GM12878 (cell line): ENCODE results near the gene MBOAT2. TPM values are rescaled to one million over a fixed set of nuclear protein-coding genes. Genes with fewer than 3 reads are reported as not detected.
"Not testable (repeated sequence)": the region's sequence is repeated elsewhere in the genome, so short reads cannot be mapped to it uniquely, and the experiment has no call there.

Experiments
- ATAC-seq: fragments of 200-7000 bp; cut with Tn5 transposase; 3 replicates; pipeline ENCODE4 v1.9.1; 2020; ENCODE audit warnings: mild to moderate bottlenecking, moderate library complexity
- BruUV-seq: library from RNA; stranded (reverse); fragments of 400-500 nt; replicated peaks from 2 replicates; lab custom pipeline; 2021; lab: Mats Ljungman, UMichigan
- CTCF ChIA-PET: fragments of 300-600 bp; sonication (Branson Sonifier 250); formaldehyde crosslinking; extraction: SDS; loops from one replicate; lab custom pipeline; 2021; ENCODE audit warnings: inconsistent platforms; lab: Yijun Ruan, JAX
- POLR2A ChIA-PET: fragments of 350-600 bp; formaldehyde crosslinking; extraction: SDS; loops from one replicate; lab custom pipeline; 2021; ENCODE audit warnings: inconsistent platforms; lab: Charles Lee
- RAD21 ChIA-PET: fragments of 300-600 bp; sonication (Branson Sonifier 250); formaldehyde crosslinking; loops from one replicate; lab custom pipeline; 2023; ENCODE audit warnings: antibody characterized with exemption; ENCODE audit not compliant: unreplicated experiment; lab: Charles Lee
- SMC1A ChIA-PET: fragments of 300-600 bp; sonication (Branson Sonifier 250); formaldehyde crosslinking; loops from one replicate; lab custom pipeline; 2023; ENCODE audit not compliant: unreplicated experiment, uncharacterized antibody; lab: Charles Lee
- DNase-seq: peaks from one replicate; pipeline ENCODE4 v3.0.0-alpha.2; 2011; ENCODE audit warnings: low read depth, low spot score
- FAIRE-seq: peaks from 3 replicates; lab custom pipeline; 2011; peaks lifted over from hg19 to GRCh38; lab: Jason Lieb, UNC
- H2AFZ ChIP-seq: 2 replicates; pipeline ENCODE4 v1.6.0; 2011; ENCODE audit warnings: low read depth, low read length, control low read depth; ENCODE audit not compliant: control insufficient read depth
- H3K27ac ChIP-seq: 2 replicates; pipeline ENCODE4 v1.5.1; 2011; ENCODE audit warnings: control low read depth; ENCODE audit not compliant: control insufficient read depth, insufficient read depth
- H3K27me3 ChIP-seq, 2 experiments: replicated peaks in 1 of 2; 2 replicates each; pipeline versions ENCODE4 v1.6.0 to v1.6.1; 2011; ENCODE audit warnings: low read length in 1 of 2; ENCODE audit not compliant: control insufficient read depth in 2 of 2, insufficient read depth in 2 of 2
- H3K36me3 ChIP-seq, 2 experiments: 2 replicates each; pipeline ENCODE4 v1.5.1; 2011; ENCODE audit warnings: low read length in 1 of 2; ENCODE audit not compliant: control insufficient read depth in 2 of 2, insufficient read depth in 2 of 2
- H3K4me1 ChIP-seq: 2 replicates; pipeline ENCODE4 v1.6.1; 2011; ENCODE audit warnings: mild to moderate bottlenecking, low read length, moderate library complexity, mixed read lengths; ENCODE audit not compliant: control insufficient read depth, insufficient read depth
- H3K4me2 ChIP-seq: 2 replicates; pipeline ENCODE4 v1.6.0; 2011; ENCODE audit warnings: control low read depth; ENCODE audit not compliant: control insufficient read depth, insufficient read depth
- H3K4me3 ChIP-seq: fragments of 200-600 bp; sonication (generic); 2 replicates; pipeline ENCODE4 v1.5.1; 2016
- H3K79me2 ChIP-seq: 2 replicates; pipeline ENCODE4 v1.6.0; 2011; ENCODE audit warnings: low read length; ENCODE audit not compliant: control insufficient read depth, insufficient read depth
- H3K9ac ChIP-seq: 2 replicates; pipeline ENCODE4 v1.8.0; 2011; ENCODE audit warnings: low read length, control low read depth, mixed read lengths; ENCODE audit not compliant: control insufficient read depth, insufficient read depth
- H3K9me3 ChIP-seq: replicated peaks from 3 replicates; pipeline ENCODE4 v1.5.1; 2011; ENCODE audit warnings: mild to moderate bottlenecking, low read length; ENCODE audit not compliant: control insufficient read depth, insufficient read depth
- H4K20me1 ChIP-seq: 2 replicates; pipeline ENCODE4 v1.6.0; 2011; ENCODE audit not compliant: control insufficient read depth, insufficient read depth
- EGR1 ChIP-seq, 2 experiments: IDR thresholded peaks; 1 replicate in 1 of 2; 2 replicates in 1 of 2; pipeline ENCODE4 v1.6.1; 2011 to 2012; ENCODE audit warnings: low read depth in 2 of 2, low read length in 2 of 2, borderline replicate concordance in 1 of 2, mild to moderate bottlenecking in 1 of 2, moderate library complexity in 1 of 2
- GABPA ChIP-seq: IDR thresholded peaks from 2 replicates; pipeline ENCODE4 v1.6.1; 2014; ENCODE audit warnings: antibody characterized with exemption, low read depth, mild to moderate bottlenecking, inconsistent platforms
- IRF3 ChIP-seq: fragments of 450-650 bp; IDR thresholded peaks from 2 replicates; pipeline ENCODE4 v1.6.1; 2014; ENCODE audit warnings: mild to moderate bottlenecking
- MTA3 ChIP-seq: IDR thresholded peaks from 2 replicates; pipeline ENCODE4 v1.6.1; 2012; ENCODE audit warnings: low read length, inconsistent platforms, borderline replicate concordance
- RB1 ChIP-seq: fragments of 450-650 bp; formaldehyde crosslinking; IDR thresholded peaks from 2 replicates; pipeline ENCODE4 v1.6.1; 2017; ENCODE audit warnings: mild to moderate bottlenecking, borderline replicate concordance
- YY1 ChIP-seq: IDR thresholded peaks from 2 replicates; pipeline ENCODE4 v1.6.1; 2011; ENCODE audit warnings: low read depth, mild to moderate bottlenecking, low read length
- WGBS: methylation state at CpG from one replicate; pipeline ENCODE4 v1.1.6; 2016; ENCODE audit warnings: low lambda C conversion rate; ENCODE audit not compliant: insufficient replicate concordance, insufficient coverage; ENCODE audit errors: missing lambda C conversion rate; 5-methylcytosine and 5-hydroxymethylcytosine counted together
- in situ Hi-C: fragments of 300-500 bp; cut with MboI; formaldehyde crosslinking; loops from 9 replicates; pipeline ENCODE4 v1.14.3; 2018; ENCODE audit warnings: mixed read lengths
- intact Hi-C: fragments of 100-400 bp; cut with micrococcal nuclease; formaldehyde crosslinking; loops from one replicate; pipeline ENCODE4 v1.14.2; 2022; ENCODE audit not compliant: unreplicated experiment
- polyA plus RNA-seq, 11 experiments: library from polyadenylated mRNA; depleted of rRNA in 4 of 11; unstranded in 6 of 11; stranded (reverse) in 5 of 11; fragments of >200 nt; fragmentation: Nextera tagmentation in 4 of 11; fragmentation: Illumina TruSeq in 1 of 11; extraction: Ambion mirVana in 4 of 11; extraction: Trizol in 1 of 11; gene quantifications; 1 replicate in 1 of 11; 2 replicates in 10 of 11; pipeline versions ENCODE4 v1.2.1 to v1.2.3, GENCODE V29; 2011 to 2016; ENCODE audit warnings: inconsistent platforms in 2 of 11, missing spikeins in 2 of 11, low read depth in 1 of 11
- total RNA-seq, 4 experiments: library from RNA; depleted of rRNA in 3 of 4; stranded (reverse); fragments of >200 nt in 3 of 4; fragmentation: Illumina TruSeq in 1 of 4; extraction: Trizol in 1 of 4; gene quantifications; 2 replicates each; pipeline versions ENCODE4 v1.2.1 to v1.2.3, GENCODE V29; 2013 to 2021

Gene MBOAT2
- total and polyA plus RNA-seq, 10 of the 15 experiments (the other 5 are each of a cell fraction or from before 2014, with no cell fraction given), result 0.08 to 40.6 (median 1.8) TPM

GRCh38 chr2:8907764-8908288, 95.7 kb downstream of the MBOAT2 start:
- H3K4me3 ChIP-seq, result no peak overlapping the region
- ChIA-PET SMC1A (interaction anchor here (1.2 to 1.3 kb wide), 2 partner anchors 9 to 76 kb away, joined by 3 read pairs; no protein-coding TSS in a partner anchor), CTCF (interaction anchor here (1.4 kb wide), 1 partner anchor 35 kb away, joined by 3 read pairs; no protein-coding TSS in a partner anchor), RAD21 (no interaction called here), POLR2A (no interaction called here)
- FAIRE-seq (no peak), DNase-seq (no peak), ATAC-seq (no peak)
- H2AFZ ChIP-seq, result no peak overlapping the region
- no TSS peak for BruUV-seq
- intact Hi-C loops, result no loop called here
- H3K27ac ChIP-seq, result no peak overlapping the region
- TF ChIP-seq IRF3, result no peak
- no peak for TF ChIP-seq EGR1 (IDR thresholded peaks at IDR 0.05; ENCODE audit: borderline replicate concordance in 1 of 2, low read depth in 2 of 2, low read length in 2 of 2)
- no peak for TF ChIP-seq MTA3
- TF ChIP-seq RB1, result no peak
- no peak for TF ChIP-seq GABPA
- no peak for TF ChIP-seq YY1
- no peaks in the 10 kb centered on the region for H3K79me2 ChIP-seq
- no peaks in the 10 kb centered on the region for H4K20me1 ChIP-seq
- H3K4me2 ChIP-seq, result no peak overlapping the region
- in situ Hi-C loops, result no loop called here
- no peaks in the 10 kb centered on the region for H3K4me1 ChIP-seq
- H3K27me3 ChIP-seq, result no peaks in the 10 kb centered on the region
- H3K9ac ChIP-seq, result no peak overlapping the region
- H3K9me3 ChIP-seq, result peaks cover 8% of the 10 kb centered on the region
- no peaks in the 10 kb centered on the region; a peak in 1 of 4 replicates for H3K36me3 ChIP-seq
- WGBS, result 76% methylated on average over 3 of the region's 3 CpGs

- H3K36me3 ChIP-seq, FAIRE-seq, ATAC-seq, H3K9ac ChIP-seq, H3K79me2 ChIP-seq, H3K4me1 ChIP-seq, H3K27me3 ChIP-seq, CTCF ChIA-PET, RAD21 ChIA-PET, H3K4me3 ChIP-seq, H4K20me1 ChIP-seq, BruUV-seq, in situ Hi-C loops, H2AFZ ChIP-seq, intact Hi-C loops, H3K27ac ChIP-seq, H3K4me2 ChIP-seq, DNase-seq, POLR2A ChIA-PET, H3K9me3 ChIP-seq: not testable (repeated sequence)
- WGBS, result 46% methylated on average over 7 of the region's 7 CpGs
- SMC1A ChIA-PET, result interaction anchor here (0.6 to 1.5 kb wide), 4 partner anchors 12 to 555 kb away, joined by 3 to 4 read pairs (median 4); no protein-coding TSS in a partner anchor
Measured at GRCh38 chr2:8903924-8904323, 99.6 kb downstream of the MBOAT2 start.
